PC-3 (cell line): ENCODE data around the gene PROCA1. TPM values are rescaled to one million over a fixed set of nuclear protein-coding genes. Genes with fewer than 3 reads are reported as not detected.
A peak's percentile ranks its signal among the peaks of the same experiment; 100 is the strongest.

Source experiments
- ATAC-seq: fragments of 200-7000 bp; cut with Tn5 transposase; 2 replicates; pipeline ENCODE4 v1.9.1; 2020; ENCODE audit warnings: mild to moderate bottlenecking, moderate library complexity
- BruUV-seq: library from RNA; stranded (reverse); fragments of 400-500 nt; replicated peaks from 2 replicates; lab custom pipeline; 2021; lab: Mats Ljungman, UMichigan
- CTCF ChIA-PET: fragments of 300-600 bp; sonication (Branson Sonifier 250); formaldehyde crosslinking; loops from one replicate; lab custom pipeline; 2022; ENCODE audit warnings: antibody characterized with exemption; lab: Charles Lee
- POLR2A ChIA-PET: fragments of 300-600 bp; sonication (Branson Sonifier 250); formaldehyde crosslinking; loops from one replicate; lab custom pipeline; 2022; ENCODE audit warnings: antibody characterized with exemption; ENCODE audit not compliant: unreplicated experiment; lab: Charles Lee
- DNase-seq: peaks from one replicate; pipeline ENCODE4 v3.0.0-alpha.2; 2015
- H2AFZ ChIP-seq: fragments of 300-600 bp; sonication (generic); 2 replicates; pipeline ENCODE4 v1.6.0; 2016; ENCODE audit warnings: antibody characterized with exemption, low read length
- H3F3A ChIP-seq: fragments of 300-600 bp; sonication (generic); one replicate; pipeline ENCODE4 v1.6.0; 2017; ENCODE audit warnings: antibody characterized with exemption, low read length, control low read depth, mild to moderate bottlenecking; ENCODE audit not compliant: unreplicated experiment
- H3K27ac ChIP-seq: fragments of 300-600 bp; sonication (generic); 2 replicates; pipeline ENCODE4 v1.5.1; 2016; ENCODE audit warnings: mild to moderate bottlenecking, low read length
- H3K27me3 ChIP-seq: fragments of 300-600 bp; sonication (generic); 2 replicates; pipeline ENCODE4 v1.6.1; 2016; ENCODE audit warnings: low read length, mixed read lengths
- H3K36me3 ChIP-seq: fragments of 300-600 bp; sonication (generic); 2 replicates; pipeline ENCODE4 v1.6.1; 2016; ENCODE audit warnings: low read depth, mixed run types, low read length, mixed read lengths
- H3K4me1 ChIP-seq: fragments of 300-600 bp; sonication (generic); 2 replicates; pipeline ENCODE4 v1.5.1; 2016; ENCODE audit warnings: low read length; ENCODE audit not compliant: insufficient read depth
- H3K4me2 ChIP-seq: fragments of 300-600 bp; sonication (generic); 2 replicates; pipeline ENCODE4 v1.6.0; 2016; ENCODE audit warnings: low read length
- H3K4me3 ChIP-seq: fragments of 300-600 bp; sonication (generic); 2 replicates; pipeline ENCODE4 v1.5.1; 2016; ENCODE audit warnings: mild to moderate bottlenecking, low read length, mixed read lengths
- H3K79me2 ChIP-seq: fragments of 300-600 bp; sonication (generic); 2 replicates; pipeline ENCODE4 v1.6.1; 2017; ENCODE audit warnings: low read length, mixed read lengths
- H3K9ac ChIP-seq: fragments of 300-600 bp; sonication (generic); 2 replicates; pipeline ENCODE4 v1.6.0; 2016; ENCODE audit warnings: mild to moderate bottlenecking, low read length
- H3K9me2 ChIP-seq: fragments of 300-600 bp; sonication (generic); replicated peaks from 2 replicates; pipeline ENCODE4 v1.6.1; 2016; ENCODE audit warnings: mixed run types, low read length, mixed read lengths
- H3K9me3 ChIP-seq: fragments of 300-600 bp; sonication (generic); 2 replicates; pipeline ENCODE4 v1.6.1; 2016; ENCODE audit warnings: low read length, mixed read lengths
- H4K20me1 ChIP-seq: fragments of 300-600 bp; sonication (generic); 2 replicates; pipeline ENCODE4 v1.6.1; 2016; ENCODE audit warnings: low read length, mixed read lengths
- CTCF ChIP-seq: fragments of 300-600 bp; sonication (generic); conservative IDR thresholded peaks from 2 replicates; pipeline ENCODE4 v1.5.1; 2017; ENCODE audit warnings: antibody characterized with exemption, low read depth, mild to moderate bottlenecking, low read length
- EZH2 ChIP-seq: fragments of 300-600 bp; sonication (generic); IDR thresholded peaks from one replicate; pipeline ENCODE4 v1.6.1; 2017; ENCODE audit warnings: antibody characterized with exemption, mild to moderate bottlenecking, low read length; ENCODE audit not compliant: unreplicated experiment
- EZH2phosphoT487 ChIP-seq: fragments of 300-600 bp; sonication (generic); IDR thresholded peaks from 2 replicates; pipeline ENCODE4 v1.6.1; 2018; ENCODE audit warnings: mild to moderate bottlenecking, antibody characterized with exemption, low read length, borderline replicate concordance
- intact Hi-C: fragments of 100-400 bp; cut with micrococcal nuclease; formaldehyde crosslinking; loops from 2 replicates; pipeline ENCODE4 v1.9.0; 2023
- total RNA-seq: library from RNA; depleted of rRNA; stranded (reverse); fragments of >200 nt; gene quantifications from 2 replicates; pipeline ENCODE4 v1.2.3, GENCODE V29; 2014

Gene PROCA1
- total RNA-seq, 1 experiment from 2014 or later, result 1.9 TPM

- H3K4me2 ChIP-seq, result no peak overlapping the region
- peaks cover 7% of the 10 kb centered on the region; the same call in 1 of the 2 replicates for H3K36me3 ChIP-seq
- no peak overlapping the region for H3K9ac ChIP-seq
- DNase-seq (no peak), ATAC-seq (no peak)
- POLR2A ChIA-PET, result no interaction called here
- intact Hi-C loops, result no loop called here
- CTCF ChIA-PET, result no interaction called here
- no peaks in the 10 kb centered on the region for H3K27me3 ChIP-seq
- no peaks in the 10 kb centered on the region for H3F3A ChIP-seq
- H3K9me2 ChIP-seq, result no peaks in the 10 kb centered on the region
- H2AFZ ChIP-seq, result no peak overlapping the region
- H3K4me1 ChIP-seq, result peaks cover 11% of the 10 kb centered on the region
- TF ChIP-seq EZH2 (no peak), EZH2phosphoT487 (no peak), CTCF (no peak)
- peaks cover 78% of the 10 kb centered on the region for H3K79me2 ChIP-seq
- no peaks in the 10 kb centered on the region for H3K9me3 ChIP-seq
- no peak overlapping the region for H3K4me3 ChIP-seq
- H4K20me1 ChIP-seq, result 0 out of 2 replicates have a peak, but pooled peaks cover 8% of the 10 kb centered on the region
- no peak overlapping the region for H3K27ac ChIP-seq
- no TSS peak for BruUV-seq
Observed at GRCh38 chr17:28665994-28666393, 45.7 kb downstream of the PROCA1 start.

GRCh38 chr17:28663723-28664122, 48.0 kb downstream of the PROCA1 start:
- intact Hi-C loops, result no loop called here
- no peak for DNase-seq
- no peaks in the 10 kb centered on the region for H3F3A ChIP-seq
- peak overlapping the region; percentile 96; the same call in 1 of the 2 replicates for H3K4me3 ChIP-seq
- H3K79me2 ChIP-seq, result peaks cover 88% of the 10 kb centered on the region
- H2AFZ ChIP-seq, result no peak overlapping the region
- 0 out of 2 replicates have a peak, but pooled peaks cover 8% of the 10 kb centered on the region for H4K20me1 ChIP-seq
- no peak for ATAC-seq
- H3K36me3 ChIP-seq, result peaks cover 3% of the 10 kb centered on the region; the same call in 1 of the 2 replicates
- no TSS peak for BruUV-seq
- peak overlapping the region; percentile 94 for H3K4me2 ChIP-seq
- H3K27me3 ChIP-seq, result no peaks in the 10 kb centered on the region
- no peak overlapping the region; the same call in 1 of the 2 replicates for H3K9ac ChIP-seq
- H3K9me3 ChIP-seq, result no peaks in the 10 kb centered on the region
- H3K27ac ChIP-seq, result no peak overlapping the region
- TF ChIP-seq EZH2 (no peak), EZH2phosphoT487 (no peak), CTCF (no peak)
- no peaks in the 10 kb centered on the region for H3K9me2 ChIP-seq
- H3K4me1 ChIP-seq, result peaks cover 11% of the 10 kb centered on the region
- ChIA-PET POLR2A (no interaction called here), CTCF (no interaction called here)

GRCh38 chr17:28662527-28662829, 49.2 kb downstream of the PROCA1 start:
- TSS peak; percentile 66 for BruUV-seq
- intact Hi-C loops, result loop anchor here (1.0 kb wide), 1 partner anchor 16 kb away; no protein-coding TSS in a partner anchor
- H3K4me3 ChIP-seq, result peak overlapping the region; percentile 96
- H3K9me2 ChIP-seq, result no peaks in the 10 kb centered on the region
- H2AFZ ChIP-seq, result peak overlapping the region; percentile 90
- H4K20me1 ChIP-seq, result 0 out of 2 replicates have a peak, but pooled peaks cover 8% of the 10 kb centered on the region
- ATAC-seq, result peak; percentile 18
- H3K9me3 ChIP-seq, result no peaks in the 10 kb centered on the region
- no peaks in the 10 kb centered on the region for H3K36me3 ChIP-seq
- peak overlapping the region; percentile 94 for H3K4me2 ChIP-seq
- peaks cover 75% of the 10 kb centered on the region for H3K79me2 ChIP-seq
- H3F3A ChIP-seq, result no peaks in the 10 kb centered on the region
- H3K27me3 ChIP-seq, result no peaks in the 10 kb centered on the region
- ChIA-PET POLR2A (no interaction called here), CTCF (interaction anchor here (1.4 kb wide), 1 partner anchor 18 kb away, joined by 8 read pairs; the partner anchor contains the start of gene BLTP2)
- peak overlapping the region; percentile 87 for H3K27ac ChIP-seq
- peak overlapping the region; percentile 94 for H3K9ac ChIP-seq
- no peak for TF ChIP-seq CTCF
- TF ChIP-seq EZH2, result no peak
- TF ChIP-seq EZH2phosphoT487, result no peak
- DNase-seq, result no peak
- peaks cover 16% of the 10 kb centered on the region for H3K4me1 ChIP-seq
